BJ (cell line): ENCODE results near the gene FRMD3. TPM values are rescaled to one million over a fixed set of nuclear protein-coding genes. Genes with fewer than 3 reads are reported as not detected.

Experiments
- CTCF ChIA-PET: fragments of 350-600 bp; formaldehyde crosslinking; extraction: SDS; loops from one replicate; lab custom pipeline; 2021; ENCODE audit warnings: antibody characterized with exemption, inconsistent platforms; lab: Yijun Ruan, JAX
- POLR2A ChIA-PET: fragments of 300-600 bp; sonication (Branson Sonifier 250); formaldehyde crosslinking; extraction: SDS; loops from one replicate; lab custom pipeline; 2021; ENCODE audit warnings: antibody characterized with exemption; lab: Charles Lee
- DNase-seq: peaks from one replicate; pipeline ENCODE4 v3.0.0-alpha.2; 2011; ENCODE audit warnings: low read depth
- H3K27me3 ChIP-seq: 2 replicates; pipeline ENCODE4 v1.6.0; 2011; ENCODE audit warnings: low read length; ENCODE audit not compliant: control insufficient read depth, insufficient read depth
- H3K36me3 ChIP-seq: 2 replicates; pipeline ENCODE4 v1.5.1; 2011; ENCODE audit warnings: low read length; ENCODE audit not compliant: control insufficient read depth, insufficient read depth
- H3K4me3 ChIP-seq: 2 replicates; pipeline ENCODE4 v1.5.1; 2011; ENCODE audit warnings: low read depth, mild to moderate bottlenecking, control low read depth, low read length
- CTCF ChIP-seq: IDR thresholded peaks from 2 replicates; pipeline ENCODE4 v1.5.1; 2011; ENCODE audit warnings: low read depth, mild to moderate bottlenecking, control low read depth, inconsistent platforms, low read length, moderate library complexity; ENCODE audit not compliant: insufficient read depth
- polyA plus RNA-seq: library from polyadenylated mRNA; depleted of rRNA; stranded (reverse); fragments of >200 nt; gene quantifications from 2 replicates; pipeline ENCODE4 v1.2.3, GENCODE V29; 2011

FRMD3 gene
- polyA plus RNA-seq, 1 experiment = 0.10 TPM

GRCh38 chr9:83473488-83473971 lies 64.7 kb downstream of the FRMD3 start:
- TF ChIP-seq CTCF = no peak
- ChIA-PET POLR2A (no interaction called here), CTCF (no interaction called here)
- H3K27me3 ChIP-seq = no peaks in the 10 kb centered on the region
- H3K4me3 ChIP-seq = no peak overlapping the region
- DNase-seq = no peak
- H3K36me3 ChIP-seq = no peaks in the 10 kb centered on the region

GRCh38 chr9:83472764-83473163 lies 65.4 kb downstream of the FRMD3 start:
- Histone ChIP-seq H3K27me3 (no peaks in the 10 kb centered on the region), H3K36me3 (no peaks in the 10 kb centered on the region), H3K4me3 (no peak overlapping the region)
- no peak for TF ChIP-seq CTCF
- ChIA-PET CTCF (no interaction called here), POLR2A (no interaction called here)
- DNase-seq = no peak

- Histone ChIP-seq H3K4me3 (no peak overlapping the region), H3K27me3 (no peaks in the 10 kb centered on the region), H3K36me3 (no peaks in the 10 kb centered on the region)
- no peak for TF ChIP-seq CTCF
- POLR2A ChIA-PET = no interaction called here
- CTCF ChIA-PET = no interaction called here
- DNase-seq = peak; percentile 4
Observed at GRCh38 chr9:83472221-83472665, 66.0 kb downstream of the FRMD3 start.

GRCh38 chr9:83471241-83471640 lies 67.0 kb downstream of the FRMD3 start:
- TF ChIP-seq CTCF = no peak
- H3K4me3 ChIP-seq = no peak overlapping the region
- POLR2A ChIA-PET = no interaction called here
- no peak for DNase-seq
- H3K27me3 ChIP-seq = no peaks in the 10 kb centered on the region
- no peaks in the 10 kb centered on the region for H3K36me3 ChIP-seq
- CTCF ChIA-PET = no interaction called here

- ChIA-PET CTCF (interaction anchor here (0.6 to 1.6 kb wide), 2 partner anchors 21 to 917 kb away, joined by 3 to 4 read pairs; no protein-coding TSS in a partner anchor), POLR2A (no interaction called here)
- H3K36me3 ChIP-seq = no peaks in the 10 kb centered on the region
- no peak for DNase-seq
- H3K4me3 ChIP-seq = no peak overlapping the region
- TF ChIP-seq CTCF = no peak
- H3K27me3 ChIP-seq = no peaks in the 10 kb centered on the region
Observed at GRCh38 chr9:83469722-83470121, 68.5 kb downstream of the FRMD3 start.
